ENCODE measurements around the gene FSCN2.

DNA sequence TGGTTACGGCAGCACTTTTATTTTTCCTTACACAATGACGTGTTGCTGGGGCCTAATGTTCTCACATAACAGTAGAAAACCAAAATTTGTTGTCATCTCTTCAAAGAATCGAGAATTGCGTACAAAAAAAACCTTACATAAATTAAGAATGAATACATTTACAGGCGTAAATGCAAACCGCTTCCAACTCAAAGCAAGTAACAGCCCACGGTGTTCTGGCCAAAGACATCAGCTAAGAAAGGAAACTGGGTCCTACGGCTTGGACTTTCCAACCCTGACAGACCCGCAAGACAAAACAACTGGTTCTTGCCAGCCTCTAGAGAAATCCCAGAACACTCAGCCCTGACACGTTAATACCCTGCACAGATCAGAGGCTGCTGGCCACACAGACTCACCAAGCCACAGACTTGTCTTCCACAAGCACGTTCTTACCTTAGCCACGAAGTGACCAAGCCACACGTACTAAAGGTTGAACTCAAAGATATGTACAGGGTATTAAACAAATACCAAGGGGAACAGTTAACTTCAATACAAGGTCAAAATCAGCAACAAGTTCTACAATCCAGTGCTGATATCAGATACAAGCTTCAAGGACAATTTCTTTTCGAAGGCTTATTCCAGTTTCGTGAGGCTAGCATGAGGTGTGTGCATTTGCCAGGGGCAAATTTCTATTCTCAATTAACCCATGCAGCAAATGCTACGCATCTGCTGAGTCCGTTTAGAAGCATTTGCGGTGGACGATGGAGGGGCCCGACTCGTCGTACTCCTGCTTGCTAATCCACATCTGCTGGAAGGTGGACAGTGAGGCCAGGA, 18.0 kb upstream of the FSCN2 start:
- no peak for TF ChIP-seq CTCF (IDR thresholded peaks at IDR 0.05)
- no peak for TF ChIP-seq POLR2A (IDR thresholded peaks at IDR 0.05)
